Neural crest cell (in vitro differentiated cells): ENCODE data around the gene NFIL3. TPM values are rescaled to one million over a fixed set of nuclear protein-coding genes. Genes with fewer than 3 reads are reported as not detected.
"Not testable (repeated sequence)": the region's sequence is repeated elsewhere in the genome, so short reads cannot be mapped to it uniquely, and the experiment has no call there.

Experiments
- DNase-seq: peaks from one replicate; pipeline ENCODE4 v3.0.0; 2021; ENCODE audit warnings: low read depth, mixed read lengths, low spot score
- H3K27ac Mint-ChIP-seq: one replicate; pipeline ENCODE4 v1.8.0; 2021; ENCODE audit warnings: mild to moderate bottlenecking, mixed read lengths; ENCODE audit not compliant: unreplicated experiment
- H3K27me3 Mint-ChIP-seq: 2 replicates; pipeline ENCODE4 v1.8.0; 2021; ENCODE audit warnings: low read depth, mild to moderate bottlenecking, mixed read lengths
- H3K36me3 Mint-ChIP-seq: 2 replicates; pipeline ENCODE4 v1.8.0; 2021; ENCODE audit warnings: low read depth, mild to moderate bottlenecking, mixed read lengths
- H3K4me1 Mint-ChIP-seq: 2 replicates; pipeline ENCODE4 v1.8.0; 2021; ENCODE audit warnings: mixed read lengths
- H3K4me3 Mint-ChIP-seq: one replicate; pipeline ENCODE4 v1.8.0; 2021; ENCODE audit warnings: mild to moderate bottlenecking, mixed read lengths
- H3K9me3 Mint-ChIP-seq: 2 replicates; pipeline ENCODE4 v1.8.0; 2021; ENCODE audit warnings: mixed read lengths
- CTCF ChIP-seq: fragments of 200-600 bp; sonication (generic); conservative IDR thresholded peaks from 2 replicates; pipeline ENCODE4 v1.5.0; 2021; ENCODE audit warnings: antibody characterized with exemption, mild to moderate bottlenecking
- long read RNA-seq: library from polyadenylated mRNA; unstranded; transcript quantifications from one replicate; pipeline ENCODE4 v2.0.0, GENCODE V29; 2020
- total RNA-seq: library from RNA; stranded (reverse); gene quantifications from 2 replicates; pipeline ENCODE4 v1.2.1, GENCODE V29; 2021

The NFIL3 gene
- total RNA-seq = 16.2 and 16.8 TPM in 2 replicates
- long read RNA-seq, partial matches to known transcripts = 2 of 3 reads
- long read RNA-seq, other reads (novel, unspliced or antisense) = 1 of 3 reads

- DNase-seq = peak; percentile 55
- peaks cover 54% of the 10 kb centered on the region for H3K27me3 Mint-ChIP-seq
- peak within 1 kb of the TSS; percentile 97 for H3K27ac Mint-ChIP-seq
- no peaks in the 10 kb centered on the region for H3K9me3 Mint-ChIP-seq
- TF ChIP-seq CTCF = no peak
- H3K36me3 Mint-ChIP-seq = no peaks in the 10 kb centered on the region
- peak within 1 kb of the TSS; percentile 99 for H3K4me3 Mint-ChIP-seq
- peaks cover 44% of the 10 kb centered on the region for H3K4me1 Mint-ChIP-seq
Observed at GRCh38 chr9:91423785-91424402, at the start of gene NFIL3. NFIL3 (minus strand) TSS chr9:91423832; CDS start chr9:91410734, 13,098 bp downstream.

GRCh38 chr9:91471524-91471923, 47.9 kb upstream of the NFIL3 start:
- H3K9me3 Mint-ChIP-seq, H3K4me1 Mint-ChIP-seq, H3K27me3 Mint-ChIP-seq, H3K4me3 Mint-ChIP-seq, H3K27ac Mint-ChIP-seq, DNase-seq, H3K36me3 Mint-ChIP-seq: not testable (repeated sequence)

GRCh38 chr9:91465420-91465819, 41.8 kb upstream of the NFIL3 start:
- H3K27ac Mint-ChIP-seq = no peak overlapping the region

GRCh38 chr9:91458906-91459305, 35.3 kb upstream of the NFIL3 start:
- H3K27ac Mint-ChIP-seq = no peak overlapping the region
- DNase-seq = no peak
- no peaks in the 10 kb centered on the region for H3K36me3 Mint-ChIP-seq
- no peak for TF ChIP-seq CTCF
- no peaks in the 10 kb centered on the region for H3K4me1 Mint-ChIP-seq
- no peak overlapping the region for H3K4me3 Mint-ChIP-seq
- H3K9me3 Mint-ChIP-seq = peaks cover 2% of the 10 kb centered on the region
- H3K27me3 Mint-ChIP-seq = no peaks in the 10 kb centered on the region

More at GRCh38 chr9:91465420-91465819, 41.8 kb upstream of the NFIL3 start:
- H3K4me1 Mint-ChIP-seq = no peaks in the 10 kb centered on the region
- H3K9me3 Mint-ChIP-seq = peaks cover 4% of the 10 kb centered on the region
- no peak for TF ChIP-seq CTCF
- H3K36me3 Mint-ChIP-seq = no peaks in the 10 kb centered on the region
- H3K27me3 Mint-ChIP-seq = no peaks in the 10 kb centered on the region
- no peak for DNase-seq
- H3K4me3 Mint-ChIP-seq = no peak overlapping the region

- Mint-ChIP-seq H3K27me3 (no peaks in the 10 kb centered on the region), H3K27ac (no peak overlapping the region), H3K4me3 (no peak overlapping the region)
Observed at GRCh38 chr9:91452844-91453243, 29.2 kb upstream of the NFIL3 start.

More at GRCh38 chr9:91452844-91453243, 29.2 kb upstream of the NFIL3 start:
- Mint-ChIP-seq H3K36me3 (no peaks in the 10 kb centered on the region), H3K4me1 (no peaks in the 10 kb centered on the region), H3K9me3 (peaks cover 2% of the 10 kb centered on the region)
- DNase-seq = no peak
- TF ChIP-seq CTCF = no peak
